GM04503 (cell line): ENCODE measurements around the gene PTPRN2.

ENCODE experiments used
- DNase-seq: peaks from one replicate; pipeline ENCODE4 v3.0.0-alpha.2; 2012; ENCODE audit warnings: low read depth

The PTPRN2 gene

GRCh38 chr7:157690058-157690832, 897.4 kb downstream of the PTPRN2 start:
- DNase-seq: no peak

GRCh38 chr7:157689269-157690057, 898.2 kb downstream of the PTPRN2 start:
- DNase-seq: no peak

GRCh38 chr7:157688533-157689268, 898.9 kb downstream of the PTPRN2 start:
- DNase-seq: no peak

GRCh38 chr7:157687845-157688532, 899.6 kb downstream of the PTPRN2 start:
- DNase-seq: no peak

GRCh38 chr7:157687158-157687557, 900.5 kb downstream of the PTPRN2 start:
- DNase-seq: no peak

GRCh38 chr7:157686285-157686894, 901.2 kb downstream of the PTPRN2 start:
- DNase-seq: no peak

GRCh38 chr7:157685430-157686284, 902.0 kb downstream of the PTPRN2 start:
- DNase-seq: no peak

- no peak for DNase-seq
Observed at GRCh38 chr7:157684909-157685429, 902.7 kb downstream of the PTPRN2 start.

GRCh38 chr7:157684157-157684908, 903.3 kb downstream of the PTPRN2 start:
- no peak for DNase-seq

GRCh38 chr7:157683747-157684156, 903.9 kb downstream of the PTPRN2 start:
- DNase-seq: no peak

GRCh38 chr7:157682946-157683746, 904.5 kb downstream of the PTPRN2 start:
- no peak for DNase-seq

GRCh38 chr7:157682064-157682945, 905.3 kb downstream of the PTPRN2 start:
- no peak for DNase-seq

GRCh38 chr7:157679607-157680006, 908.0 kb downstream of the PTPRN2 start:
- no peak for DNase-seq

- DNase-seq: no peak
Observed at GRCh38 chr7:157678501-157678900, 909.1 kb downstream of the PTPRN2 start.

GRCh38 chr7:157676456-157677255, 911.0 kb downstream of the PTPRN2 start:
- no peak for DNase-seq

GRCh38 chr7:157676001-157676400, 911.6 kb downstream of the PTPRN2 start:
- no peak for DNase-seq

GRCh38 chr7:157675427-157675927, 912.1 kb downstream of the PTPRN2 start:
- no peak for DNase-seq
